Endodermal cell (in vitro differentiated cells): ENCODE measurements around the gene MAP2K6. TPM values are rescaled to one million over a fixed set of nuclear protein-coding genes. Genes with fewer than 3 reads are reported as not detected.

Source experiments
- DNase-seq: peaks from one replicate; pipeline ENCODE4 v3.0.0-alpha.2; 2017
- H3K27ac ChIP-seq: 2 replicates; pipeline ENCODE4 v1.5.1; 2013; ENCODE audit warnings: mild to moderate bottlenecking, low read depth, low read length, moderate library complexity
- H3K27me3 ChIP-seq: 2 replicates; pipeline ENCODE4 v1.6.1; 2013; ENCODE audit warnings: mild to moderate bottlenecking, low read length, moderate library complexity; ENCODE audit not compliant: insufficient read depth, control insufficient read depth, poor library complexity, severe bottlenecking
- H3K36me3 ChIP-seq: 2 replicates; pipeline ENCODE4 v1.7.0; 2013; ENCODE audit warnings: mild to moderate bottlenecking, low read length, moderate library complexity; ENCODE audit not compliant: control insufficient read depth, insufficient read depth
- H3K4me1 ChIP-seq: one replicate; pipeline ENCODE4 v1.7.0; 2013; ENCODE audit warnings: low read length; ENCODE audit not compliant: control insufficient read depth, insufficient read depth
- H3K4me3 ChIP-seq: 2 replicates; pipeline ENCODE4 v1.5.1; 2013; ENCODE audit warnings: mild to moderate bottlenecking, low read length, moderate library complexity
- H3K9ac ChIP-seq: 2 replicates; pipeline ENCODE4 v1.6.1; 2013; ENCODE audit warnings: mild to moderate bottlenecking, low read length, moderate library complexity; ENCODE audit not compliant: poor library complexity, severe bottlenecking; ENCODE audit errors: extremely low read depth
- H3K9me3 ChIP-seq: 2 replicates; pipeline ENCODE4 v1.6.1; 2013; ENCODE audit warnings: mild to moderate bottlenecking, low read length, moderate library complexity; ENCODE audit not compliant: control insufficient read depth
- H3K27ac Mint-ChIP-seq: 2 replicates; pipeline ENCODE4 v1.8.0; 2020; ENCODE audit warnings: mixed read lengths
- H3K27me3 Mint-ChIP-seq: 2 replicates; pipeline ENCODE4 v1.8.0; 2021; ENCODE audit warnings: mild to moderate bottlenecking, mixed read lengths; ENCODE audit not compliant: insufficient read depth
- H3K36me3 Mint-ChIP-seq: 2 replicates; pipeline ENCODE4 v1.8.0; 2020; ENCODE audit warnings: low read depth, mixed read lengths
- H3K4me1 Mint-ChIP-seq: 2 replicates; pipeline ENCODE4 v1.8.0; 2020; ENCODE audit warnings: mixed read lengths
- H3K4me3 Mint-ChIP-seq: 2 replicates; pipeline ENCODE4 v1.8.0; 2020; ENCODE audit warnings: mild to moderate bottlenecking, moderate library complexity, mixed read lengths
- H3K9me3 Mint-ChIP-seq: 2 replicates; pipeline ENCODE4 v1.8.0; 2020; ENCODE audit warnings: mild to moderate bottlenecking, mixed read lengths
- CTCF ChIP-seq: fragments of 200-600 bp; sonication (generic); conservative IDR thresholded peaks from 2 replicates; pipeline ENCODE4 v1.5.0; 2021; ENCODE audit warnings: antibody characterized with exemption, mild to moderate bottlenecking
- WGBS, 2 experiments: methylation state at CpG; one replicate each; pipeline versions ENCODE4 v1.1.5 to v1.1.7; 2013; ENCODE audit warnings: missing lambda C conversion rate in 2 of 2, mixed read lengths in 1 of 2; ENCODE audit not compliant: insufficient coverage in 1 of 2, insufficient read length in 1 of 2; 5-methylcytosine and 5-hydroxymethylcytosine counted together
- total RNA-seq, 2 donors: library from RNA; stranded (reverse); fragmentation: NEBNext Ultra II Directional in 1 of 2; extraction: Animal tissue kit (Norgen Biotek cat#: 25700) in 1 of 2; gene quantifications; 2 replicates in 1 of 2; 3 replicates in 1 of 2; pipeline ENCODE4 v1.2.1, GENCODE V29; 2021

MAP2K6 gene
- total RNA-seq, 2 donors from 2014 or later, result 42.2 to 55.3 TPM

GRCh38 chr17:69565447-69565846 lies 150.9 kb downstream of the MAP2K6 start:
- DNase-seq, result no peak
- Mint-ChIP-seq H3K9me3 (no peaks in the 10 kb centered on the region), H3K4me3 (no peak overlapping the region), H3K27ac (no peak overlapping the region), H3K27me3 (no peaks in the 10 kb centered on the region), H3K36me3 (no peaks in the 10 kb centered on the region), H3K4me1 (no peaks in the 10 kb centered on the region)
- TF ChIP-seq CTCF, result no peak
- Histone ChIP-seq H3K27me3 (no peaks in the 10 kb centered on the region), H3K36me3 (no peaks in the 10 kb centered on the region), H3K9me3 (no peaks in the 10 kb centered on the region), H3K4me1 (no peaks in the 10 kb centered on the region), H3K27ac (no peak overlapping the region), H3K4me3 (no peak overlapping the region), H3K9ac (no peak overlapping the region)
- WGBS, 2 experiments, result 88 to 91% methylated on average over 6 of the region's 7 CpGs

- no peak overlapping the region for H3K4me3 Mint-ChIP-seq
- Histone ChIP-seq H3K9me3 (no peaks in the 10 kb centered on the region), H3K9ac (no peak overlapping the region), H3K4me1 (no peaks in the 10 kb centered on the region), H3K27me3 (no peaks in the 10 kb centered on the region), H3K36me3 (no peaks in the 10 kb centered on the region), H3K27ac (no peak overlapping the region), H3K4me3 (no peak overlapping the region)
- no peaks in the 10 kb centered on the region for H3K36me3 Mint-ChIP-seq
- no peak overlapping the region for H3K27ac Mint-ChIP-seq
- no peaks in the 10 kb centered on the region for H3K9me3 Mint-ChIP-seq
- H3K4me1 Mint-ChIP-seq, result no peaks in the 10 kb centered on the region
- peak; percentile 64 for DNase-seq
- no peaks in the 10 kb centered on the region for H3K27me3 Mint-ChIP-seq
- TF ChIP-seq CTCF, result no peak
- WGBS, 2 experiments, result 76 to 79% methylated on average over 3 to 4 of the region's 4 CpGs
Observed at GRCh38 chr17:69567130-69567529, 152.6 kb downstream of the MAP2K6 start.

GRCh38 chr17:69572747-69573146 lies 158.2 kb downstream of the MAP2K6 start:
- Mint-ChIP-seq H3K4me3 (no peak overlapping the region), H3K36me3 (no peaks in the 10 kb centered on the region), H3K27me3 (no peaks in the 10 kb centered on the region), H3K9me3 (no peaks in the 10 kb centered on the region), H3K27ac (no peak overlapping the region), H3K4me1 (peaks cover 2% of the 10 kb centered on the region)
- no peak for DNase-seq
- Histone ChIP-seq H3K36me3 (no peaks in the 10 kb centered on the region), H3K4me3 (no peak overlapping the region), H3K27ac (no peak overlapping the region), H3K9me3 (no peaks in the 10 kb centered on the region), H3K9ac (no peak overlapping the region), H3K27me3 (no peaks in the 10 kb centered on the region), H3K4me1 (no peaks in the 10 kb centered on the region)
- WGBS, 2 experiments, result 68 to 93% methylated on average over 2 to 3 of the region's 3 CpGs
- no peak for TF ChIP-seq CTCF
